Trophoblast cell (in vitro differentiated cells and primary cell): ENCODE measurements around the gene CD274.

Experiments used
- DNase-seq, 2 donors: peaks; one replicate each; pipeline ENCODE4 v3.0.0-alpha.2; 2016
- H2AFZ ChIP-seq: 2 replicates; pipeline ENCODE4 v1.6.1; 2013; ENCODE audit warnings: low read length, moderate library complexity, mild to moderate bottlenecking; ENCODE audit not compliant: insufficient read depth, poor library complexity
- H2AK5ac ChIP-seq: 2 replicates; pipeline ENCODE4 v1.6.1; 2013; ENCODE audit warnings: mild to moderate bottlenecking, low read length
- H2BK120ac ChIP-seq: 2 replicates; pipeline ENCODE4 v1.6.1; 2013; ENCODE audit warnings: low read length, mild to moderate bottlenecking, moderate library complexity; ENCODE audit not compliant: insufficient read depth, poor library complexity
- H2BK12ac ChIP-seq: 2 replicates; pipeline ENCODE4 v1.6.1; 2013; ENCODE audit warnings: mild to moderate bottlenecking, low read length, moderate library complexity
- H2BK5ac ChIP-seq: 2 replicates; pipeline ENCODE4 v1.6.1; 2013; ENCODE audit warnings: low read length, low read depth, moderate library complexity, mild to moderate bottlenecking; ENCODE audit not compliant: poor library complexity
- H3K14ac ChIP-seq: 2 replicates; pipeline ENCODE4 v1.6.1; 2013; ENCODE audit warnings: mild to moderate bottlenecking, low read length
- H3K18ac ChIP-seq: 2 replicates; pipeline ENCODE4 v1.6.1; 2013; ENCODE audit warnings: mild to moderate bottlenecking, low read length
- H3K23ac ChIP-seq: 2 replicates; pipeline ENCODE4 v1.6.1; 2013; ENCODE audit warnings: low read length
- H3K27ac ChIP-seq: 2 replicates; pipeline ENCODE4 v1.5.1; 2013; ENCODE audit warnings: low read depth, mild to moderate bottlenecking, inconsistent platforms, low read length, moderate library complexity
- H3K27me3 ChIP-seq: 2 replicates; pipeline ENCODE4 v1.6.1; 2013; ENCODE audit warnings: inconsistent platforms, mild to moderate bottlenecking, low read length, moderate library complexity; ENCODE audit not compliant: insufficient read depth
- H3K36me3 ChIP-seq, 2 experiments: 1 replicate in 1 of 2; 2 replicates in 1 of 2; pipeline ENCODE4 v1.6.1; 2013; ENCODE audit warnings: low read length in 2 of 2, mild to moderate bottlenecking in 2 of 2, moderate library complexity in 1 of 2; ENCODE audit not compliant: insufficient read depth in 2 of 2, control insufficient read depth in 1 of 2
- H3K4ac ChIP-seq: 2 replicates; pipeline ENCODE4 v1.6.1; 2013; ENCODE audit warnings: low read depth, mild to moderate bottlenecking, low read length, moderate library complexity
- H3K4me1 ChIP-seq, 2 experiments: 1 replicate in 1 of 2; 2 replicates in 1 of 2; pipeline ENCODE4 v1.6.1; 2013; ENCODE audit warnings: low read length in 2 of 2, mild to moderate bottlenecking in 2 of 2, moderate library complexity in 1 of 2; ENCODE audit not compliant: insufficient read depth in 2 of 2, control insufficient read depth in 1 of 2
- H3K4me2 ChIP-seq: 2 replicates; pipeline ENCODE4 v1.6.1; 2013; ENCODE audit warnings: inconsistent platforms, mild to moderate bottlenecking, low read length, moderate library complexity
- H3K4me3 ChIP-seq: 2 replicates; pipeline ENCODE4 v1.5.1; 2013; ENCODE audit warnings: mild to moderate bottlenecking, low read depth, low read length, inconsistent platforms
- H3K79me1 ChIP-seq: one replicate; pipeline ENCODE4 v1.6.1; 2013; ENCODE audit warnings: low read length
- H3K79me2 ChIP-seq: 2 replicates; pipeline ENCODE4 v1.6.1; 2013; ENCODE audit warnings: low read length, mild to moderate bottlenecking; ENCODE audit not compliant: control insufficient read depth, insufficient read depth, poor library complexity
- H3K9ac ChIP-seq: 2 replicates; pipeline ENCODE4 v1.6.1; 2013; ENCODE audit warnings: mild to moderate bottlenecking, low read length
- H3K9me3 ChIP-seq: 2 replicates; pipeline ENCODE4 v1.6.1; 2013; ENCODE audit warnings: low read depth, mild to moderate bottlenecking, control low read depth, inconsistent platforms, low read length; ENCODE audit not compliant: insufficient read depth
- H4K12ac ChIP-seq: 2 replicates; pipeline ENCODE4 v1.6.1; 2013; ENCODE audit warnings: low read depth, mild to moderate bottlenecking, low read length, moderate library complexity
- H4K8ac ChIP-seq: 2 replicates; pipeline ENCODE4 v1.6.1; 2013; ENCODE audit warnings: low read depth, mild to moderate bottlenecking, low read length, moderate library complexity
- H4K91ac ChIP-seq: one replicate; pipeline ENCODE4 v1.6.1; 2013; ENCODE audit warnings: low read depth, mild to moderate bottlenecking, low read length, moderate library complexity
- WGBS: extraction: QIAGEN DNeasy Blood & Tissue Kit; methylation state at CpG from one replicate; pipeline ENCODE4 v1.1.7; 2013; ENCODE audit warnings: missing lambda C conversion rate; ENCODE audit not compliant: insufficient read length, insufficient coverage; ENCODE audit errors: extremely low coverage; 5-methylcytosine and 5-hydroxymethylcytosine counted together

Gene CD274

GRCh38 chr9:5466766-5467165, 16.4 kb downstream of the CD274 start:
- Histone ChIP-seq H3K27me3 (no peaks in the 10 kb centered on the region), H3K27ac (no peak overlapping the region), H3K9ac (no peak overlapping the region), H4K8ac (no peak overlapping the region), H3K79me2 (no peaks in the 10 kb centered on the region), H2BK120ac (no peak overlapping the region), H4K91ac (no peak overlapping the region), H3K4me2 (no peak overlapping the region), H2BK5ac (no peak overlapping the region), H3K4me1 (no peaks in the 10 kb centered on the region), H3K18ac (no peak overlapping the region), H4K12ac (no peak overlapping the region), H3K9me3 (no peaks in the 10 kb centered on the region), H3K23ac (no peak overlapping the region), H2BK12ac (no peak overlapping the region), H2AK5ac (no peak overlapping the region), H2AFZ (no peak overlapping the region), H3K36me3 (peaks cover 0 to 2% of the 10 kb centered on the region in 2 experiments), H3K4ac (no peak overlapping the region), H3K4me3 (no peak overlapping the region), H3K14ac (no peak overlapping the region), H3K79me1 (no peaks in the 10 kb centered on the region)
- DNase-seq: no peak
- WGBS: no CpG with 5 or more reads among the region's 2 CpGs

DNA sequence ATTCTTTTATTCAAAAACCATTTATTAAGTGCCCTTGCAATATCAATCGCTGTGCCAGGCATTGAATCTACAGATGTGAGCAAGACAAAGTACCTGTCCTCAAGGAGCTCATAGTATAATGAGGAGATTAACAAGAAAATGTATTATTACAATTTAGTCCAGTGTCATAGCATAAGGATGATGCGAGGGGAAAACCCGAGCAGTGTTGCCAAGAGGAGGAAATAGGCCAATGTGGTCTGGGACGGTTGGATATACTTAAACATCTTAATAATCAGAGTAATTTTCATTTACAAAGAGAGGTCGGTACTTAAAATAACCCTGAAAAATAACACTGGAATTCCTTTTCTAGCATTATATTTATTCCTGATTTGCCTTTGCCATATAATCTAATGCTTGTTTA, 18.5 kb downstream of the CD274 start:
- no peak overlapping the region for H2AFZ ChIP-seq
- H3K23ac ChIP-seq: no peak overlapping the region
- H3K9ac ChIP-seq: no peak overlapping the region
- H3K36me3 ChIP-seq: no peaks in the 10 kb centered on the region
- no peak overlapping the region for H3K4me2 ChIP-seq
- H4K8ac ChIP-seq: no peak overlapping the region
- no peaks in the 10 kb centered on the region for H3K4me1 ChIP-seq
- no CpG with 5 or more reads among the region's 5 CpGs for WGBS
- no peak overlapping the region for H3K4ac ChIP-seq
- no peak for DNase-seq
- no peak overlapping the region for H4K91ac ChIP-seq
- no peak overlapping the region for H2BK120ac ChIP-seq
- H2AK5ac ChIP-seq: no peak overlapping the region
- H3K4me3 ChIP-seq: no peak overlapping the region
- H3K79me1 ChIP-seq: no peaks in the 10 kb centered on the region
- no peak overlapping the region for H2BK5ac ChIP-seq
- H3K27ac ChIP-seq: no peak overlapping the region
- H3K18ac ChIP-seq: no peak overlapping the region
- H3K9me3 ChIP-seq: no peaks in the 10 kb centered on the region
- H4K12ac ChIP-seq: no peak overlapping the region
- no peak overlapping the region for H3K14ac ChIP-seq
- no peaks in the 10 kb centered on the region for H3K27me3 ChIP-seq
- no peak overlapping the region for H2BK12ac ChIP-seq
- H3K79me2 ChIP-seq: no peaks in the 10 kb centered on the region

GRCh38 chr9:5470122-5470521, 19.8 kb downstream of the CD274 start:
- H3K18ac ChIP-seq: no peak overlapping the region
- no peak for DNase-seq
- H2AK5ac ChIP-seq: no peak overlapping the region
- H3K36me3 ChIP-seq: no peaks in the 10 kb centered on the region
- no peaks in the 10 kb centered on the region for H3K4me1 ChIP-seq
- no peak overlapping the region for H2BK12ac ChIP-seq
- no peak overlapping the region for H2BK5ac ChIP-seq
- no peak overlapping the region for H3K4me3 ChIP-seq
- H3K4me2 ChIP-seq: no peak overlapping the region
- H3K79me1 ChIP-seq: no peaks in the 10 kb centered on the region
- no peaks in the 10 kb centered on the region for H3K27me3 ChIP-seq
- no peak overlapping the region for H4K91ac ChIP-seq
- H3K14ac ChIP-seq: no peak overlapping the region
- no peak overlapping the region for H2BK120ac ChIP-seq
- no peaks in the 10 kb centered on the region for H3K79me2 ChIP-seq
- no CpG with 5 or more reads among the region's 1 CpG for WGBS
- H2AFZ ChIP-seq: no peak overlapping the region
- H4K12ac ChIP-seq: no peak overlapping the region
- no peaks in the 10 kb centered on the region for H3K9me3 ChIP-seq
- H4K8ac ChIP-seq: no peak overlapping the region
- H3K23ac ChIP-seq: no peak overlapping the region
- H3K4ac ChIP-seq: no peak overlapping the region
- no peak overlapping the region for H3K9ac ChIP-seq
- H3K27ac ChIP-seq: no peak overlapping the region

DNA sequence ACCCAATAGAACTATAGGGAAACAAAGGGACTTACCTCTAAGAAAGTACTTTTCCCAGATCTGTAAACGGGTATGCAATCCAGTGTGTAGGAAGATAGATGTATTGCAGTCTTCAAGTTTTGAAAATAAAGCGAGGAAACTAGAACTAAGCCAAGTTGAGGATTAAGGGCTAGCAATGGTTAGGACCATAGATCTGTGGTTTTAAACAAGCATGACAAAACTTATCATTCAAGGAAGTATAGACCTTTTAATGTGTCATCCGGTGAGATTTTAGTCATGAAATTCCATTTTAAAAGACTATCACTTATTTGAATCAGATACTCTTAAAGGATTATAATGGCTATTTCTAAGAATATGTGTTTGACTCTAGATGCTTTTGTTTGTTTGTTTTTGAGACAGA, 20.5 kb downstream of the CD274 start:
- DNase-seq: no peak
- no peak overlapping the region for H2AK5ac ChIP-seq

More for the DNA sequence above, 20.5 kb downstream of the CD274 start:
- Histone ChIP-seq H3K23ac (no peak overlapping the region), H3K27me3 (no peaks in the 10 kb centered on the region), H2BK120ac (no peak overlapping the region), H4K12ac (no peak overlapping the region), H3K9me3 (no peaks in the 10 kb centered on the region), H3K4ac (no peak overlapping the region), H3K27ac (no peak overlapping the region), H3K79me1 (no peaks in the 10 kb centered on the region), H3K9ac (no peak overlapping the region), H3K14ac (no peak overlapping the region), H3K4me3 (no peak overlapping the region), H2AFZ (no peak overlapping the region), H3K79me2 (no peaks in the 10 kb centered on the region), H2BK12ac (no peak overlapping the region), H3K36me3 (no peaks in the 10 kb centered on the region), H3K4me1 (no peaks in the 10 kb centered on the region), H4K8ac (no peak overlapping the region), H3K18ac (no peak overlapping the region), H4K91ac (no peak overlapping the region), H2BK5ac (no peak overlapping the region), H3K4me2 (no peak overlapping the region)
- no CpG with 5 or more reads among the region's 3 CpGs for WGBS
